ENCODE measurements around the gene TRO. TPM values are rescaled to one million over a fixed set of nuclear protein-coding genes. Genes with fewer than 3 reads are reported as not detected.

Gene TRO
- polyA plus RNA-seq, 4 donors = 92.3 to 142 (median 115) TPM

DNA sequence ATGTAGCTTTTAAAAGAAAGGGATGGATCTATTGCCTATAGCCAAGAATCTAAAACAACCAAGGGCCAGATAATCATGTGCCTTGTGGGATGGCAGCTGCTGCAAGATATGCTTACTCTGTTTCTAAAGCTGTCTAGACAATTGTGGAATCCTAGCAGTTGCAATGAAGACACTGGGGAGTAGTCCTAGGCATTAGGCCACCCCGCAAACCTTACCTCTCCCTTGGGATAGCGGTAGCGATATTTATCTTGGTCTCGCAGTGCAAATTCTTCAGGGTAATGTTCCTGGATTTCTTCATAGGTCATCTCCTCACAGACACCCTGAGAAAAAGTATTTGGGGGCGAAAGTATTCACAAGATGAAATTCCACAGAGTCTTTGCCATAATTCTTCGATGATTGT lies 24.6 kb downstream of the TRO start:
- no peak for DNase-seq (ENCODE audit: low read depth in 4 of 4, low spot score in 2 of 4)

DNA sequence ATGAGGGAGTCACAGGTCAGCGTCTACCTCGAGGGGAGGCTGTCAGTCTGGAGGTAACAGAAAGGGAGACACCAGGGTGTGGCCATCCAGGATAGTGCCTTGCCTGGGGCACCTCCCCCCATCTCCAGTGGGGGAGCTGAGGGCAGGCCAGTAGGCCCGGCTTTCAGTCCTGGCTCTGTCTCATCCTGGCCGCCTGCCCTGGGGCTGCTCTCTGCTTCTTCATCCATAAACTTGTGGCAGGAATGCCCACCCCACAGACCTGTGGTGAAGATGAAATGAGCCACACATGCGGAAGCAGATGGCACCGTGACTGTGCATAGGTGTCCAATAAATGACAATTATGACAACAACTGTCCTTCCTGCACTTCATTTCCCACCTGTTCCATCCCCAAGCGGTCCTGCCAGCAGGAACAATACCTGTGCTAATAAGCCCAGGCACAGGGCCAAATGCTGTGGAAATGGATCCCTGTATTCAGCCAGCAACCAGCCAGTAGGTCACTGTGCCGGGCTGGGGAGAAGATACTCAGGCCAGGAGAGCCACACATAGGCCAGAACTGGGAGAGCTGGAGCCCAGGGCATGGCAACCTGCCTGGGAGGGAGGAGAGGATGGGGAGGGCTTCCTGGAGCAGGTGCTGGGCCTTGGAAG lies 30.2 kb downstream of the TRO start:
- no peak for DNase-seq (ENCODE audit: low read depth in 4 of 4, low spot score in 2 of 4)

DNA sequence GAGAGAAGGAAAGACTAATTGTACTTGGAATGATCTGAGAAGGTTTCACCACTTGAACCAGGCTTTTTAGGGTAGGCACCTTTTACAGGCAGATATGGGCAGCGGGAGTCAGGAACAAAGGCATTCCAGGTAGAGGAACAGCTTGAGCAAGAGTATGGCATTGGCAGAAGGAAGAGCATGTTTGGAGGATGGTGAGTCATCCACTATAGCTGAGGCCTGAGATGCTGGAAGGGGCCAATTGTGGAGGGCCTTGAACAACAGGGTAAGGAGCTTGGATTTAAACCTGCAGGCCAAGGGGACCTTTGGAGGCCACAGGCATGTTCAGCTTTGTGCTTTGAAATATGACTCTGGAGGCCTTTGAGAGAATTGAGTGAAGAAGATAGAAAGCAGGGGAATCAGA lies 41.1 kb downstream of the TRO start:
- no peak for DNase-seq (ENCODE audit: low read depth in 4 of 4, low spot score in 2 of 4)

DNA sequence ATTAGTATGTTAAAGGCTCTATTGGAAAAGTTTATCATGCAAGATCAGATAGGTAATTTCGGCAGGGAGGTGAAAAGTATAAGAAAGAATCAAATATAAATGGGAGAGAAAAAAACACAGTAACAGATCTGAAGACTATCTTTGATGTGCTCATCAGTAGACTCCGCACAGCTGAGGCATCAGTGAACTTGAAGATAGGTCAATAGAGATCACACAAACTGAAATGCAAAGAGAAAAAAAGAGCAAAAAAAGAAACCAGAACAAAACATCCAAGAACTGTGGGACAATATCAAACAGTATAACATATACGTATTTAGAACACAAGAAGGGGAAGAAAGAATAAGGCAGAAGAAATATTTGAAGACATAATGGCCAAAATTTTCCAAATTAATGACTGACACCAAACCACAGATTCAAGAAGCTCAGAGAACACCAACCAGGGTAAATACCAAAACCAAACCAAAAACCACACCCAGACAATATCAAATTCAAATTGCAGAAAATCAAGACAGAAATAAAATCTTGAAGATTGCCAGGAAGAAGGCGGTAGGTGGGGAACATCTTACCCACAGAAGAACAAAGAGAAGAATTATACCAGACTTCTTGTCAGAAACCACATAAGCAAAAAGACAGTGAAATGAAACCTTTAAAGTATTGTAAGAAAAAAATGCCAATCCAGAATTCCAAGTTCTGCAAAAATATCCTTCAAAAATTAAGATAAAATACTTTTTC lies 44.3 kb downstream of the TRO start:
- no peak for DNase-seq (ENCODE audit: low read depth in 4 of 4, low spot score in 2 of 4)

DNA sequence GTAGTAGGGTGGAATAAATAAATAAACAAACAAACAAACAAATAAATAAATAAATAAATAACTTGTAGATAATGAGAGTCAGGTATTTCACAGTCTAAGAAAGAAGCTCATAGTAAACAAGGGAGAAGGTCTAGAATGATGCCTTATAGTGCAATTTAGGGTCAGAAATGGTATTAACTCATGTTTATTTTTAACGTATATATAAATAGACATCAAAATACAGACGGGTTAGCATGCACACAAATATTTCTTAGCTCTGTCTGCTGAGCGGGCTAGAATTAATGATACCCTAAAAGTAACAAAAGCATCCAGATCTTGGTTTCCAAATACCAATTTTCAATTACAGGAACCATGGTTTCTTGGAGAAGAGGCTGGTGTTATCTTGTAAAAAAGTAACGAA lies 56.8 kb downstream of the TRO start:
- no peak for DNase-seq (ENCODE audit: low read depth in 4 of 4, low spot score in 2 of 4)

DNA sequence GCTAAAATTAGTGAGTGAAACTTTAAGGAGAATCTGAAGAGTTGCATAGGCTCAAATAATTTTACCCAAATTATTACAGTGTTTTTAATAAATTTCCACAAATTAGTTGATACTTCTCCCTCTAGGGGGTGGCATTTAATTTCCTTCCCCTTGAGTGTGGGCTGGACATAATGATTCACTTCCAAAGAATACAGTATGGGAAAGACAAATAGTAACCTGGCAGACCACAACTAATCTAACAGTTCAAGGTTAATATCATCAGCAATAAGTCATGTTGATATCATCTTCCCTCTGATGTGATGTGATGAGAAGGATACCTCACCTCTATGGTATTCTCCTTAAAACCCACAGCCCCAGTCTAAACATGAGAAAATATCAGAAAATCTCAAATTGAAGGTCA lies 57.8 kb downstream of the TRO start:
- no peak for DNase-seq (ENCODE audit: low read depth in 4 of 4, low spot score in 2 of 4)

DNA sequence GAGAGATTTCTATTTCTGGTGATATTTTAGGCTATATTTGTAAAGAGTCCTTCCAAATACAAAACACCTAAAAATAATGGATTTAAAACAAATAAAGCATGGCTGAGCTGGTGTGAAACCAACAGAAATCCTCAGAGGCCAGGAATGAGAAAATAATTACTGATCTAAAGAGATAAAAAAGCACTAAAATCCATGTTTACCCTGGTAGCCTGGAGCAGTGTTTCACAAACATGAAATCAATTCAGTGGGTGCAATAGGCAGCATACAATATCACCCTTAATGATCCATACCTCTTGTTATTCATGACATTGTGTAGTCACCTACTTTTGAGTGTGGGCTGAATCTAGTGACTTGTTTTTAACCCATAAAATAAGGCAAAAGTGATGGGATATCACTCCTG lies 58.8 kb downstream of the TRO start:
- DNase-seq (ENCODE audit: low read depth in 4 of 4, low spot score in 2 of 4) = no peak

DNA sequence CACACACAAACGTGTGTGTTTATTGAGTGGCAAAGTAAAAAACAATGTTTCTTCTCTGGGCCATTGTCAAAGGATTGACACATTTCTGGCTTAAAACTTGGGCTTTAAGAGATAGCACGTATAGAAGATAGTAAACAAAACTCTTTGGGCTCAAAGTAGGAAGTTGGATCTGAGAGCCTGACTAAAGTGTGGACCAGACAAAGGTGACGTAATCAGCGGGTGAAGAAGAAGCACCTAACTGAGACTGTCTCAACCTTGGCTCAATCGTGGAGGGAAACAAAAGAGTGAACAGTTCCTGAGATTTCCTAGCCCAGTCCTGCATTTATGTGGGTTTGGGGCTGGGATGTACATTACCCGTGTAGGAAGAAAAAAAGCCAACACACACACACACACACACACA lies 59.7 kb downstream of the TRO start:
- DNase-seq (ENCODE audit: low read depth in 4 of 4, low spot score in 2 of 4) = no peak

Other genes with a start within 250 kb of the TRO start
- under 1 TPM; 0.03 to 0.11 (median 0.05) TPM for gene ITIH6, start 122.6 kb upstream of the TRO start, polyA plus RNA-seq (ENCODE audit: insufficient read length in 4 of 4)
- 100 to 1,000 TPM; 658 to 792 (median 724) TPM for gene MAGED2, start 113.1 kb upstream of the TRO start, polyA plus RNA-seq (ENCODE audit: insufficient read length in 4 of 4)
- gene PFKFB1, start 73.4 kb downstream of the TRO start, polyA plus RNA-seq (ENCODE audit: insufficient read length in 4 of 4) = under 1 TPM; 0.43 to 0.72 (median 0.63) TPM
- gene APEX2, start 79.5 kb downstream of the TRO start, polyA plus RNA-seq (ENCODE audit: insufficient read length in 4 of 4) = 10 to 100 TPM; 15.7 to 18.7 (median 16.5) TPM
- gene ALAS2, start 110.2 kb downstream of the TRO start, polyA plus RNA-seq (ENCODE audit: insufficient read length in 4 of 4) = 10 to 100 TPM in 3 of 4 donors, 1 to 10 TPM in 1; 9.3 to 34.8 (median 11.7) TPM
- not detected for gene PAGE2B, start 154.2 kb downstream of the TRO start, polyA plus RNA-seq (ENCODE audit: insufficient read length in 4 of 4)
- not detected for gene PAGE2, start 168.2 kb downstream of the TRO start, polyA plus RNA-seq (ENCODE audit: insufficient read length in 4 of 4)

Data from left renal cortex interstitium (tissue), 4 donors.